ENCODE data around the gene TTC1. TPM values are rescaled to one million over a fixed set of nuclear protein-coding genes. Genes with fewer than 3 reads are reported as not detected.

The TTC1 gene
- polyA plus RNA-seq, 1 donor = 45.3 TPM

DNA sequence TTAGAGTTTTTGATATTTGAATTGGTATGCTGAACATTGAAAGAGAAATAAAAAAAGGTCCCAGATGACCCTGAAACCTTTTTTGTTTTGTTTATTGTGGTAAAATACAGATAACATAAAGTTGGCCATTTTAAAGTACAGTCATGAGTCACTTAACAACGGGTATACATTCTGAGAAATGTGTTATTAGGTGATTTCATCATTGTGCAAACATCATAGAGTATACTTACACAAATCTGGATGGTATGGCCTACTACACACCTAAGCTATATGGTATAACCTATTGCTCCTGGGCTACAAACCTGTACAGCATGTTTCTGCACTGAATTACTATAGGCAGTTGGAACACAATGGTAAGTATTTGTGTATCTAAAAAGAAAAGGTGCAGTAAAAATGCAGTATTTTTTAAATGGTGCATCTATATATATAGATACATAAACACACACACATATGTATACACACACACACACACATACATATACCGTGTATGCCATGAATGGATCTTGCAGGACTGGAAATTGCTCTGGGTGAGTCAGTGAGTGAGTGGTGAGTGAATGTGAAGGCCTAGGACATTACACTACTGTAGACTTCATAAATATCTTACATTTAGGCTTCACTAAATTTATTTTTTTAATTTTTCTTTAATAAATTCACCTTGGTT, 31.0 kb downstream of the TTC1 start:
- peak overlapping the region; percentile 24 for H3K27ac ChIP-seq (ENCODE audit: low read length)
- peaks cover 4% of the 10 kb centered on the region for H3K4me1 ChIP-seq (ENCODE audit: control insufficient read depth, insufficient read depth, low read length)
- no peak overlapping the region for H3K4me3 ChIP-seq (ENCODE audit: low read length)
- peaks cover 52% of the 10 kb centered on the region for H3K36me3 ChIP-seq (ENCODE audit: control insufficient read depth, insufficient read depth, low read length)
- DNase-seq = peak in 1 of 2 donors; percentile 75
- no peaks in the 10 kb centered on the region for H3K27me3 ChIP-seq (ENCODE audit: control insufficient read depth, insufficient read depth, low read length)
- no peaks in the 10 kb centered on the region for H3K9me3 ChIP-seq (ENCODE audit: control insufficient read depth, low read depth, low read length)
- WGBS (ENCODE audit: insufficient coverage, low lambda C conversion rate) = 17% methylated on average over 1 of the region's 2 CpGs

DNA sequence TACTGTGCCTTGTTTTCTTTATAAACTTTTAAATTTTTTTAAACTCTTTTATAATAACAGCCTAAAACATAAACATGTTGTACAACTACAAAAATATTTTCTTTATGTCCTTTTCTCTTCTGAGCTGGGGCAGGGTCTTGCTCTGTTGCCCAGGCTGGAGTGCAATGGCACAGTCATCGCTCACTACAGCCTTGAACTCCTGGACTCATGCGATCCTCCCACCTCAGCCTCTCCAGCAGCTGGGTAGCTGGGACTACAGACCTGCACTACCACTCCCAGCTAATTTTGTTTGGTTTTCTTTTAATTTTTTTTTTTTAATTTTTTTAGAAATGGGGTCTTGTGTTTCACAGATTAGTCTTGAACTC, 31.5 kb downstream of the TTC1 start:
- Histone ChIP-seq H3K4me1 (ENCODE audit: control insufficient read depth, insufficient read depth, low read length) (peaks cover 4% of the 10 kb centered on the region), H3K4me3 (ENCODE audit: low read length) (no peak overlapping the region), H3K36me3 (ENCODE audit: control insufficient read depth, insufficient read depth, low read length) (peaks cover 49% of the 10 kb centered on the region), H3K27me3 (ENCODE audit: control insufficient read depth, insufficient read depth, low read length) (no peaks in the 10 kb centered on the region), H3K9me3 (ENCODE audit: control insufficient read depth, low read depth, low read length) (no peaks in the 10 kb centered on the region), H3K27ac (ENCODE audit: low read length) (peak overlapping the region; percentile 24)
- no CpG with 5 or more reads among the region's 2 CpGs for WGBS (ENCODE audit: insufficient coverage, low lambda C conversion rate)
- no peak for DNase-seq

DNA sequence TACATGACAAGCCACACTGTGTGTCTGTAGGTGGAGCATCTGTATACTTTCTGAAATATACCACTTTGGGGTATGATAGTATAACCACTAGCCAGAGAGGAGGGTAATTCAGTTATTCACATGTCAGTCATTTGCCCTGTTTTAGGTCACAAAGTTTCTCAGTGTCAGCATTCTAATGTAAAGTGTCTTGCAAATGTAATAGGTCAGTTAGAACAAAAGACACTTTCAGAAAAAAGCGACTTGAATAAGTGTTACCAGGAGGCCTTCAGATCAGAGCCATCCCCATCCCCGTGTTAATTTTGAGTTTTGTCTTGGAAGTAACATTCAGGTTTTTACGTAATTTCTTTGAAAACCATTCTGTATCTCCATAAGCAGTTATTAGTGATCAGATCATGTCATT, 33.7 kb downstream of the TTC1 start:
- H3K36me3 ChIP-seq (ENCODE audit: control insufficient read depth, insufficient read depth, low read length) = peaks cover 43% of the 10 kb centered on the region

DNA sequence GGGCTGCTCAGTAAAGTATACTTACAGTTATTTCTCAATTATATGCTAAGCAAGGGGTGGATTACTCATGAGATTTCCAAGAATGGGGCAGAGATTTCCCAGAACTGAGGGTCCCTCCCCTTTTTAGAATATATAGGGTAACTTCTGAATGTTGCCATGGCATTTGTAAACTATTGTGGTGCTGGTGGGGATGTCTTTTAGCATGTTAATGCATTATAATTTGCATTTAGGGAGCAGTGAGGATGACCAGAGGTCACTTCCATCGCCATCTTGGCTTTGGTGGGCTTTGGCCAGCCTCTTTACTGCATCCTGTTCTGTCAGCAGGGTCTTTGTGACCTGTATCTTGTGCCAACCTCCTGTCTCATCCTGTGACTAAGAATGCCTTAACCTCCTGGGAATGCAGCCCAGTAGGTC, 35.5 kb downstream of the TTC1 start:
- no CpG with 5 or more reads among the region's 1 CpG for WGBS (ENCODE audit: insufficient coverage, low lambda C conversion rate)
- DNase-seq = no peak
- peaks cover 4% of the 10 kb centered on the region for H3K4me1 ChIP-seq (ENCODE audit: control insufficient read depth, insufficient read depth, low read length)
- H3K27me3 ChIP-seq (ENCODE audit: control insufficient read depth, insufficient read depth, low read length) = no peaks in the 10 kb centered on the region
- H3K9me3 ChIP-seq (ENCODE audit: control insufficient read depth, low read depth, low read length) = no peaks in the 10 kb centered on the region
- no peak overlapping the region for H3K27ac ChIP-seq (ENCODE audit: low read length)
- no peak overlapping the region for H3K4me3 ChIP-seq (ENCODE audit: low read length)
- H3K36me3 ChIP-seq (ENCODE audit: control insufficient read depth, insufficient read depth, low read length) = peaks cover 39% of the 10 kb centered on the region

More for the DNA sequence above, 33.7 kb downstream of the TTC1 start:
- Histone ChIP-seq H3K4me1 (ENCODE audit: control insufficient read depth, insufficient read depth, low read length) (peaks cover 4% of the 10 kb centered on the region), H3K27me3 (ENCODE audit: control insufficient read depth, insufficient read depth, low read length) (no peaks in the 10 kb centered on the region), H3K27ac (ENCODE audit: low read length) (no peak overlapping the region), H3K4me3 (ENCODE audit: low read length) (no peak overlapping the region), H3K9me3 (ENCODE audit: control insufficient read depth, low read depth, low read length) (no peaks in the 10 kb centered on the region)
- no peak for DNase-seq
- WGBS (ENCODE audit: insufficient coverage, low lambda C conversion rate) = 100% methylated on average over 1 of the region's 3 CpGs

DNA sequence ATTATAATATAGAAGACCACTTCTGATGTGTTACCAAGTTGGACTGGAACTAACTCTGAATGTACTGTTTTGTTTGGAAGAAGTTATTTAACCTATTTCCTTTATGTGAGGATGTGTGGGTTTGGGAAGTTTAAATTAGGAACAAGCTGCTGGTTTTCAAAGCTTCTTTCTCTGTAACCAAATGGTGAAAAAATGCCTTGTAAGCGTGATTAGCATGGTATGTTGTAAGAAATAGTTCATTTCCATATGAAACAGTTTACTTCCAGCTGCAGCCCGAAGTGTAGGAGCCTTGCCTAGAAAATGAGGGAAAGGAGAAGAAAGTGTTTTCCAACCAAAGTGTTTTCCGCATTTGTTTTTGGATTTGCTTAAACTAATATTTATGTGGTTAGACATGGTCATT, 36.0 kb downstream of the TTC1 start:
- Histone ChIP-seq H3K4me3 (ENCODE audit: low read length) (no peak overlapping the region), H3K27me3 (ENCODE audit: control insufficient read depth, insufficient read depth, low read length) (no peaks in the 10 kb centered on the region), H3K4me1 (ENCODE audit: control insufficient read depth, insufficient read depth, low read length) (peaks cover 2% of the 10 kb centered on the region), H3K9me3 (ENCODE audit: control insufficient read depth, low read depth, low read length) (no peaks in the 10 kb centered on the region), H3K27ac (ENCODE audit: low read length) (no peak overlapping the region), H3K36me3 (ENCODE audit: control insufficient read depth, insufficient read depth, low read length) (peaks cover 43% of the 10 kb centered on the region)
- no CpG with 5 or more reads among the region's 3 CpGs for WGBS (ENCODE audit: insufficient coverage, low lambda C conversion rate)
- DNase-seq = no peak

DNA sequence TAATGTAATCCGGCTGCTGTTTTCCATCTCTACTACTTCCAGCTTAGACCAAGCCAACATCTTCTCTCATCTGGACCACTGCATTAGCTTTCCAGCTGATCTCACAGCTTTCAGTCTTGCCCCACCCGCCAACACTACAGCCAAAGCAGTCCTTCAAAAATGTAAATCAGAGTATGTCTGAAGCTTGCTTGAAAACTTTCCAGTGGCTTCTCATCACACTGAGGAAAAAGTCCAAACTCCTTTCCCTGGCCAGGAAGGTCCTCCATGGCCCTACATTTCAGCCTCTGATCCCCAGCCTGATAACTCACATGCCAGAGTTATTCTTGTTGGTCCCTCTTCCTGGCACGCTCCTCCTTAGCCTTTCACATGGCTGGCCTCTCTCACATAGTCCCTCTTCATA, 38.5 kb downstream of the TTC1 start:
- Histone ChIP-seq H3K27me3 (ENCODE audit: control insufficient read depth, insufficient read depth, low read length) (no peaks in the 10 kb centered on the region), H3K9me3 (ENCODE audit: control insufficient read depth, low read depth, low read length) (no peaks in the 10 kb centered on the region), H3K27ac (ENCODE audit: low read length) (no peak overlapping the region), H3K4me1 (ENCODE audit: control insufficient read depth, insufficient read depth, low read length) (no peaks in the 10 kb centered on the region), H3K36me3 (ENCODE audit: control insufficient read depth, insufficient read depth, low read length) (peaks cover 50% of the 10 kb centered on the region), H3K4me3 (ENCODE audit: low read length) (no peak overlapping the region)
- 100% methylated on average over 1 of the region's 3 CpGs for WGBS (ENCODE audit: insufficient coverage, low lambda C conversion rate)
- DNase-seq = no peak

DNA sequence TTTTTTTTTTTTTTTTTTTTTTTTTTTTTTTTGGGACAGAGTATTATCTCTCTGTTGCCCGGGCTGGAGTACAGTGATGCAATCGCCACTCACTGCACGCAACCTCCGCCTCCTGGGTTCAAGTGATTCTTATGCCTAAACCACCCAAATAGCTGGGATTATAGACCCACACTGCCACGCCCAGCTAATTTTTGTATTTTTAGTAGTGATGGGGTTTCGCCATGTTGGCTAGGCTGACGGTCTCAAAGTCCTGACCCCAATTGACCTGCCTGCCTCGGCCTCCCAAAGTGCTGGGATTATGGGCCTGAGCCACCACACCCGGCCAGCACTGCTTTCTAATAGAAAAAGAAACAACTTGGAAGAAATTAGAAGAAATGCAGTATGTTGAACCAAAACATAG, 39.2 kb downstream of the TTC1 start:
- H3K27me3 ChIP-seq (ENCODE audit: control insufficient read depth, insufficient read depth, low read length) = no peaks in the 10 kb centered on the region
- H3K4me3 ChIP-seq (ENCODE audit: low read length) = no peak overlapping the region
- H3K9me3 ChIP-seq (ENCODE audit: control insufficient read depth, low read depth, low read length) = no peaks in the 10 kb centered on the region
- WGBS (ENCODE audit: insufficient coverage, low lambda C conversion rate) = 93% methylated on average over 2 of the region's 9 CpGs
- H3K27ac ChIP-seq (ENCODE audit: low read length) = no peak overlapping the region
- no peak for DNase-seq
- no peaks in the 10 kb centered on the region for H3K4me1 ChIP-seq (ENCODE audit: control insufficient read depth, insufficient read depth, low read length)
- H3K36me3 ChIP-seq (ENCODE audit: control insufficient read depth, insufficient read depth, low read length) = peaks cover 52% of the 10 kb centered on the region

DNA sequence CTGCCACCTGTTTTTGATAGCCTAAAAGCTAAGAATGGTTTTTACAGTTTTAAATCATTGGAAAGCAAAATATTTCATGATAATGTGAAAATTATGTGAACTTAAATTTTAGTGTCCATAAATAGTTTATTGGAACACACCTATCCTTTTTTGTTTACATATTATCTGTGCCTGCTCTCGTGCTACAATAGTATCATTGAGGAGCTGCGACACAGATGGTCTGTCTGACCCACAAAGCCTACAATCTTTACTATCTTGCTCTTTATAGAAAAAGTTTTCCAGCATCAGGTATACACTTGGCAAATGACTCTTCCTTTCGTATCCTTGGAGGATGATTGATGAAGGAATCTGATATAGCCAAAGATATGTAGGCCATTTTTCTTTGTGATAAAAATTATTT, 40.2 kb downstream of the TTC1 start:
- H3K4me1 ChIP-seq (ENCODE audit: control insufficient read depth, insufficient read depth, low read length) = no peaks in the 10 kb centered on the region
- WGBS (ENCODE audit: insufficient coverage, low lambda C conversion rate) = 78% methylated on average over 1 of the region's 3 CpGs
- no peaks in the 10 kb centered on the region for H3K27me3 ChIP-seq (ENCODE audit: control insufficient read depth, insufficient read depth, low read length)
- H3K4me3 ChIP-seq (ENCODE audit: low read length) = no peak overlapping the region
- DNase-seq = no peak
- H3K36me3 ChIP-seq (ENCODE audit: control insufficient read depth, insufficient read depth, low read length) = peaks cover 53% of the 10 kb centered on the region
- H3K9me3 ChIP-seq (ENCODE audit: control insufficient read depth, low read depth, low read length) = no peaks in the 10 kb centered on the region
- H3K27ac ChIP-seq (ENCODE audit: low read length) = no peak overlapping the region

DNA sequence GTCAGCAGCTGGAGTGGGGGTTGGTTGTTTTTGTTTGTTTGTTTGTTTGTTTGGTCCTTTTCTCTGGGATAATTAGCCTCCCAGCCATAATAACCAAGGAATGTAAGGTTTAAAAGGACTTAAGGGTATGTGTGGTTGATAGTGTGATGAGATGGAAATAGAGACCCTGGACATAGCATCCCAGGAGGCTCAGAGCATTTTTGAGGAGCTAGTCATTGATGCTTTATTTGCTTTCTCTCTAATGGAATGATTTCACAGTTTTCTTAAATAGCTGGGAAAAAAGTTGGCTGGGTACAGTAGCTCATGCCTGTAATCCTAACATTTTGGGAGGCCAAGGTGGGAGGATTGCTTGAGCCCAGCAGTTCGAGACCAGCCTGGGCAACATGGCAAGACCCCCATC, 45.1 kb downstream of the TTC1 start:
- no peak for DNase-seq

DNA sequence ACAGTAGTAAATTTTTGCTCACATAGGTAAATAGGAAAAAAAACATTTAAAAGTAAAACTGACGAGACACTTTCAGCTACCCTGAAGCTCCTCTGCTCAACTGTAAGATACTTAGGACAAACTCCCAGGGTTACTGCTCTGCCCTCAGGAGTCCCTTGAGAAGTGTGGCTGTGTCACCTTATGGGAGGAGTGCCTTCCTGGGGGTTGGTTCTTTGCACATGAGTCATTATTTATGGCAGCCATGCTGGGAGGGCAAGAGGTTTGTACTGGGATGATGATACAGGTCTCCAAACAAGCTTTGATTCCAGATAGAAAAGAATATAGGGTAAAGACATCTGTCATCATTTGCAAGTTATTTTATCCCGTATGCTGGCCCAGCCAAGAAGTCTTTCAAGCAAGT, 45.9 kb downstream of the TTC1 start:
- Histone ChIP-seq H3K27ac (ENCODE audit: low read length) (no peak overlapping the region), H3K9me3 (ENCODE audit: control insufficient read depth, low read depth, low read length) (no peaks in the 10 kb centered on the region), H3K4me1 (ENCODE audit: control insufficient read depth, insufficient read depth, low read length) (no peaks in the 10 kb centered on the region), H3K36me3 (ENCODE audit: control insufficient read depth, insufficient read depth, low read length) (peaks cover 64% of the 10 kb centered on the region), H3K27me3 (ENCODE audit: control insufficient read depth, insufficient read depth, low read length) (no peaks in the 10 kb centered on the region), H3K4me3 (ENCODE audit: low read length) (no peak overlapping the region)
- WGBS (ENCODE audit: insufficient coverage, low lambda C conversion rate) = 90% methylated on average over 2 of the region's 2 CpGs
- DNase-seq = peak; percentile 28 to 66

More for the DNA sequence above, 45.1 kb downstream of the TTC1 start:
- Histone ChIP-seq H3K27ac (ENCODE audit: low read length) (no peak overlapping the region), H3K4me1 (ENCODE audit: control insufficient read depth, insufficient read depth, low read length) (no peaks in the 10 kb centered on the region), H3K4me3 (ENCODE audit: low read length) (no peak overlapping the region), H3K36me3 (ENCODE audit: control insufficient read depth, insufficient read depth, low read length) (peaks cover 64% of the 10 kb centered on the region), H3K27me3 (ENCODE audit: control insufficient read depth, insufficient read depth, low read length) (no peaks in the 10 kb centered on the region), H3K9me3 (ENCODE audit: control insufficient read depth, low read depth, low read length) (no peaks in the 10 kb centered on the region)
- WGBS (ENCODE audit: insufficient coverage, low lambda C conversion rate) = no CpG with 5 or more reads among the region's 1 CpG

DNA sequence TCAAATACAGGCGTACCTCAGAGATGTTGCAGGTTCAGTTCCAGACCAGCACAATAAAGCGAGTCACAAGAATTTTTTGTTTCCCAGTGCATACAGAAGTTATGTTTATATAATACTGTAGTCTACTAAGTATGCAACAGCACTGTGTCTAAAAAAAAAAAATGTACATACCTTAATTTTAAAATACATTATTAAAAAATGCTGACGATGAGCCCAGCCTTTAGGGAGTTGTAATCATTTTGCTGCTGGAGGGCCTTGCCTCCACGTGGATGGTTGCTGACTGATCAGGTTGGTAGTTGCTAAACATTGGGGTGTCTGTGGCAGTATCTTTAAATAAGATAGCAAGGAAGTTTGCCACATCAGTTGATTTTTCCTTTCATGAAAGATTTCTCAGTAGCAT, 48.3 kb downstream of the TTC1 start:
- no peak for DNase-seq
- H3K9me3 ChIP-seq (ENCODE audit: control insufficient read depth, low read depth, low read length) = no peaks in the 10 kb centered on the region
- no CpG with 5 or more reads among the region's 4 CpGs for WGBS (ENCODE audit: insufficient coverage, low lambda C conversion rate)
- peaks cover 65% of the 10 kb centered on the region for H3K36me3 ChIP-seq (ENCODE audit: control insufficient read depth, insufficient read depth, low read length)
- no peaks in the 10 kb centered on the region for H3K4me1 ChIP-seq (ENCODE audit: control insufficient read depth, insufficient read depth, low read length)
- no peaks in the 10 kb centered on the region for H3K27me3 ChIP-seq (ENCODE audit: control insufficient read depth, insufficient read depth, low read length)
- H3K4me3 ChIP-seq (ENCODE audit: low read length) = no peak overlapping the region
- no peak overlapping the region for H3K27ac ChIP-seq (ENCODE audit: low read length)
